Measurements from ENCODE around the gene TACC2.

The TACC2 gene

DNA sequence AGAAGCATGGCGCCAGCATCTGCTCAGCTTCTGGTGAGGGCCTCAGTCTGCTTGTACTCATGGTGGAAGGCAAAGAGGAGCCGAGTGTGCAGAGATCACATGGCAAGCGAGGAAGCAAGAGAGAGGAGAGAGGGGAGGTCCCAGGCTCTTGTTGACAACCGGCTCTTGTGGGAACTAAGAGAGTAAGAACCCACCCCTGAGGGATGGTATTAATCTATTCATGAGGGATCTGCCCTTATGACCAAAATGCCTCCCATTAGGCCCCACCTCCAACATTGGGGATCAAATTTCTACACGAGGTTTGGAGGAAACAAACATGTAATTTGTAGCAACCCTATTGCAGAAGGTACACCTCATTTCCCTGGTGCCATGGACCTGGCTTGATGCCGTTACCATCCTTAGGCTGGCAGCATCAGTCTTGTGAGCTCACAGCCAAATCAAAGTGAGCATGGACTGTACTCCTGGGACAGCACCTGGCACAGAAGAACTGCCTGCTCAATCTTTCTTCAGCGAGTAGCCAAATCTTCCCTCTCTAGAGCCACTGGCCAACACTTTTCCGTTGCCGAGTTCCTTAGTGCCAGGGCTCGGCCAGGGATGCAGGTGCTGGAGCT lies 288.7 kb downstream of the TACC2 start:
- TF ChIP-seq, protein P1, sequence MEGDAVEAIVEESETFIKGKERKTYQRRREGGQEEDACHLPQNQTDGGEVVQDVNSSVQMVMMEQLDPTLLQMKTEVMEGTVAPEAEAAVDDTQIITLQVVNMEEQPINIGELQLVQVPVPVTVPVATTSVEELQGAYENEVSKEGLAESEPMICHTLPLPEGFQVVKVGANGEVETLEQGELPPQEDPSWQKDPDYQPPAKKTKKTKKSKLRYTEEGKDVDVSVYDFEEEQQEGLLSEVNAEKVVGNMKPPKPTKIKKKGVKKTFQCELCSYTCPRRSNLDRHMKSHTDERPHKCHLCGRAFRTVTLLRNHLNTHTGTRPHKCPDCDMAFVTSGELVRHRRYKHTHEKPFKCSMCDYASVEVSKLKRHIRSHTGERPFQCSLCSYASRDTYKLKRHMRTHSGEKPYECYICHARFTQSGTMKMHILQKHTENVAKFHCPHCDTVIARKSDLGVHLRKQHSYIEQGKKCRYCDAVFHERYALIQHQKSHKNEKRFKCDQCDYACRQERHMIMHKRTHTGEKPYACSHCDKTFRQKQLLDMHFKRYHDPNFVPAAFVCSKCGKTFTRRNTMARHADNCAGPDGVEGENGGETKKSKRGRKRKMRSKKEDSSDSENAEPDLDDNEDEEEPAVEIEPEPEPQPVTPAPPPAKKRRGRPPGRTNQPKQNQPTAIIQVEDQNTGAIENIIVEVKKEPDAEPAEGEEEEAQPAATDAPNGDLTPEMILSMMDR (IDR thresholded peaks at IDR 0.05; ENCODE audit: low read depth, low read length, missing control alignments) = no peak
- in situ Hi-C loops (cut with HindIII; ENCODE audit: low sequenced_read_pairs) = no loop called here
- no peak overlapping the region for H3K4me3 ChIP-seq (ENCODE audit: low read depth, low read length)
- no peak for DNase-seq (ENCODE audit: low read depth)

GRCh38 chr10:122279725-122280141 lies 290.8 kb downstream of the TACC2 start:
- no peak overlapping the region for H3K4me3 ChIP-seq (ENCODE audit: low read depth, low read length)
- TF ChIP-seq, protein P1 (IDR thresholded peaks at IDR 0.05; ENCODE audit: low read depth, low read length, missing control alignments) = peak; percentile 76
- in situ Hi-C loops (cut with HindIII; ENCODE audit: low sequenced_read_pairs) = no loop called here
- no peak for DNase-seq (ENCODE audit: low read depth)

DNA sequence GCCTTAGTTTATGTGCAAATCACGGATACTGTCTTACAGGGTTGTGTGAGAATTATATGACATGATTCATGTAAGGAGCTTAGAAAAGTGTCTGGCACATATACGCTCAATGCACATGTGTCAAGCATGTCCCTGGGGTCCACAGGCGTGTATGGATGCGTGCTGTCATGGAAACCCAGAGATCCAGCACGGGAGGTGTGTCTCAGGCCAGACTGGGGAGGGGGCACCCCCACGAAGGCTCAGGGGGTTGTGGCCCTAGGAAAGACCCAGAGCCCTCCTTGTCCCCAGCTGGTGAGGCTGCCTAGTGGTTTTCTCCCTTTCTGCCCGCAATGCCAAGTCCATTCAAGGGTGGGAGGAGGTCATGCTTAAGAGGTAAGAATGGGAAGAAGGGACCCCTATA lies 291.2 kb downstream of the TACC2 start:
- H3K4me3 ChIP-seq (ENCODE audit: low read depth, low read length) = no peak overlapping the region
- TF ChIP-seq, protein P1 (IDR thresholded peaks at IDR 0.05; ENCODE audit: low read depth, low read length, missing control alignments) = no peak
- in situ Hi-C loops (cut with HindIII; ENCODE audit: low sequenced_read_pairs) = no loop called here
- DNase-seq (ENCODE audit: low read depth) = no peak

DNA sequence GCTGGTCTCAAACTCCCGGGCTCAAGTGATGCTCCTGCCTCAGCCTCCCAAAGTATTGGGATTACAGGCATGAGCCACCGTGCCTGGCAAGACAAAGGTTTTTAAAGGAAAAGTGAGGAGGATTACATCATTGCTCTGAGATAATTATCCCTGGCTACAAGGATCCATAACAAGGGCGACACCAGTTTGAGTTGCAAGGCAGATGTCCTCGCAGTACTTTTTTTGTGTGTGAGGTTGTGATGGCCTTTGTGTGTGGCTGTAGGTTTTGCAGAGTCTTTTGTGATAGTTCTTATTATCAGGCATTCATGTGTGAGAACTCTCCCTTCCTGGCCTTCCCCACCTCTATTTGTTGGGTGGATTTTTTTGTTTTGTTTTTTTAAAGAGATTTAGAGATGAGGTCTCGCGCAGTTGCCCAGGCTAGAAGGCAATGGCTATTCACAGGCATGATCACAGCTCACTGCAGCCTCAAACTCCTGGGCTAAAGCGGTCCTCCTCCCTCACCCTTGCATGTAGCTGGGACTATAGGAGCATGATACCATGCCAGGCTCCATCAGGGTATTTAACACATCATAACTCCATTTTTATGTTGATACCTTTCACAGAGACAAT lies 292.2 kb downstream of the TACC2 start:
- TF ChIP-seq, protein P1 (IDR thresholded peaks at IDR 0.05; ENCODE audit: low read depth, low read length, missing control alignments) = no peak
- in situ Hi-C loops (cut with HindIII; ENCODE audit: low sequenced_read_pairs) = no loop called here
- DNase-seq (ENCODE audit: low read depth) = no peak
- H3K4me3 ChIP-seq (ENCODE audit: low read depth, low read length) = no peak overlapping the region

DNA sequence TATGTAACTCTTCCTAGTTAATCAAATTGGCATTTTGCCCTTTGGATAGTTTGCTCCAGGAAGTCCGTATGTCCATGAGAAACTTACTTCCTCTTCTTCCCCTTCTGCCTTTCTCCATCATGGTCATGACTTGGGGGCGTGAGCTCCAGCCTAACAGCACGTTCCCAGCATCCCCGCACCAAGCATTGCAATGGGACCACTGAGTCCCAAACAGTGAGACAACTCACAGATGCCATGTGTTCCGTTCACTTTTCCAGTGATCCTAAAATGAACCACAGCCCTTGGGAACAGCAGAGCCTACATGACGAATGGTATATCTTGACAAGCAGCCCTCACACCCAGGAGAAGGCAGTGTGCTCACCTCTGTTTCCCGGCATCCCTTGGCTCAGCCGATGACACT lies 292.8 kb downstream of the TACC2 start:
- no peak overlapping the region for H3K4me3 ChIP-seq (ENCODE audit: low read depth, low read length)
- TF ChIP-seq, protein P1 (IDR thresholded peaks at IDR 0.05; ENCODE audit: low read depth, low read length, missing control alignments) = no peak
- in situ Hi-C loops (cut with HindIII; ENCODE audit: low sequenced_read_pairs) = no loop called here
- no peak for DNase-seq (ENCODE audit: low read depth)

DNA sequence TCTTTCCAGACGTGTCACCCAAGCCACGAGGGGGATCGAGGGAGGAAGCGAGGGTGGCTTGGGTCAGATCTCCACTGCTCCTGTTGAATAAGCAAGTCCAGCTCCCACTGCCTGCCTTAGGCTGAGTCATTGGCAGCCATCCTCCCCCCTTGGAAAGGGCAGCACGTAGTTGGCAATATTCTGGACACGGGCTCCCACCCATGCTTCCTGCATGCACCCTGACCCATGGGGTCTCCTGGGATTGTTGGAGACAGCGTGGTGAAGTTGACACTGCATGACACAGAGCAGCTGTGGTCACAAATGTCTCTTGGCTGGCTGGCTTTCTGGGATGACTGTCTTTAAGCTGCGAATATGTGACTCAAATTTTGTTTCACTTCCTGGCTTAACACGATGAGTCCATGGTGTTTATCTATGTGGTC lies 293.3 kb downstream of the TACC2 start:
- in situ Hi-C loops (cut with HindIII; ENCODE audit: low sequenced_read_pairs) = no loop called here
- no peak overlapping the region for H3K4me3 ChIP-seq (ENCODE audit: low read depth, low read length)
- TF ChIP-seq, protein P1 (IDR thresholded peaks at IDR 0.05; ENCODE audit: low read depth, low read length, missing control alignments) = no peak

More for the DNA sequence above, 293.3 kb downstream of the TACC2 start:
- no peak for DNase-seq (ENCODE audit: low read depth)

Data from astrocyte of the cerebellum (primary cell).